ENCODE measurements around the gene TLR9. TPM values are rescaled to one million over a fixed set of nuclear protein-coding genes. Genes with fewer than 3 reads are reported as not detected.
"Not testable (repeated sequence)": the region's sequence is repeated elsewhere in the genome, so short reads cannot be mapped to it uniquely, and the experiment has no call there.

Gene TLR9, protein sequence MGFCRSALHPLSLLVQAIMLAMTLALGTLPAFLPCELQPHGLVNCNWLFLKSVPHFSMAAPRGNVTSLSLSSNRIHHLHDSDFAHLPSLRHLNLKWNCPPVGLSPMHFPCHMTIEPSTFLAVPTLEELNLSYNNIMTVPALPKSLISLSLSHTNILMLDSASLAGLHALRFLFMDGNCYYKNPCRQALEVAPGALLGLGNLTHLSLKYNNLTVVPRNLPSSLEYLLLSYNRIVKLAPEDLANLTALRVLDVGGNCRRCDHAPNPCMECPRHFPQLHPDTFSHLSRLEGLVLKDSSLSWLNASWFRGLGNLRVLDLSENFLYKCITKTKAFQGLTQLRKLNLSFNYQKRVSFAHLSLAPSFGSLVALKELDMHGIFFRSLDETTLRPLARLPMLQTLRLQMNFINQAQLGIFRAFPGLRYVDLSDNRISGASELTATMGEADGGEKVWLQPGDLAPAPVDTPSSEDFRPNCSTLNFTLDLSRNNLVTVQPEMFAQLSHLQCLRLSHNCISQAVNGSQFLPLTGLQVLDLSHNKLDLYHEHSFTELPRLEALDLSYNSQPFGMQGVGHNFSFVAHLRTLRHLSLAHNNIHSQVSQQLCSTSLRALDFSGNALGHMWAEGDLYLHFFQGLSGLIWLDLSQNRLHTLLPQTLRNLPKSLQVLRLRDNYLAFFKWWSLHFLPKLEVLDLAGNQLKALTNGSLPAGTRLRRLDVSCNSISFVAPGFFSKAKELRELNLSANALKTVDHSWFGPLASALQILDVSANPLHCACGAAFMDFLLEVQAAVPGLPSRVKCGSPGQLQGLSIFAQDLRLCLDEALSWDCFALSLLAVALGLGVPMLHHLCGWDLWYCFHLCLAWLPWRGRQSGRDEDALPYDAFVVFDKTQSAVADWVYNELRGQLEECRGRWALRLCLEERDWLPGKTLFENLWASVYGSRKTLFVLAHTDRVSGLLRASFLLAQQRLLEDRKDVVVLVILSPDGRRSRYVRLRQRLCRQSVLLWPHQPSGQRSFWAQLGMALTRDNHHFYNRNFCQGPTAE
- under 1 TPM in 1 of 4 donors, not detected in 3; 0.19 TPM for total RNA-seq

DNA sequence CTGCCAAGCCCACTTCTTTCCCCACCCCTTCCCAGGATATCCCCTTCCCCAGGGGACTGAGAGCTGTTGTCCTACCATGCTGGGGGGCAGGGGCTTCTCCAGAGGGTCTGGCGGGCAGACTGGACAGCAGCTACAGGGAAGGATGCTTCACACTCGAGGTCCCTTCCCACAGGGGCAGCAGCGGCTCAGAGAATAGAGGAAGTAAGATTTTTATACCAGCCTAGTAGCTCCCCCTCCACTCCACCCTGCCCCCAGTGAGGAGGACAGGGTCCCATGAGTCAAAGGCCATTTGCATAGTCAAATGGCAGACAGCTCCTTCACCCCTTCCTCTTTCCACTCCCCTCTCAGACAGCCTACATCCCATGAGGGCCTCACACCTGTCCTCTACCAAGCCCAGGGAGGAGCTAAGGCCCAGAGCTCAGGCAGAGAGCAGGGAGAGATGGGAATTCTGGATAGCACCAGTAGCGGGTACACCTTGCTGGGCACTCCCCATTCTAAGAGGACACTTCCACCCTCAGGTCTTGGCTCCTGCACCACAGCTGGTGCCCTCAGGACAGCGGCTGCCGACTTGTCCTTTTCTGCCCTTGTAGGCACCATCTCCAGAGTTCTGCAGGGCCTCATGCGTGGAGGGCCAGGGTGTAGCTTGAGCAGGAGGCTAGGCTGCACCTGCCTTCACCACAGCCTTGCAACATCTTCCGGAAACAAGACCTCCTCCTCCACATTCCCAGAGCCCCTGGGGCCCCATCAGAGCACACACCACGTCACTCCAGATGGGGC, at the start of gene TLR9:
Gene TLR9 (minus strand): TSS at position 194 of the 777 bp plus-strand sequence. CDS start 116 bp downstream, at position 78.
- TF ChIP-seq, protein P1, sequence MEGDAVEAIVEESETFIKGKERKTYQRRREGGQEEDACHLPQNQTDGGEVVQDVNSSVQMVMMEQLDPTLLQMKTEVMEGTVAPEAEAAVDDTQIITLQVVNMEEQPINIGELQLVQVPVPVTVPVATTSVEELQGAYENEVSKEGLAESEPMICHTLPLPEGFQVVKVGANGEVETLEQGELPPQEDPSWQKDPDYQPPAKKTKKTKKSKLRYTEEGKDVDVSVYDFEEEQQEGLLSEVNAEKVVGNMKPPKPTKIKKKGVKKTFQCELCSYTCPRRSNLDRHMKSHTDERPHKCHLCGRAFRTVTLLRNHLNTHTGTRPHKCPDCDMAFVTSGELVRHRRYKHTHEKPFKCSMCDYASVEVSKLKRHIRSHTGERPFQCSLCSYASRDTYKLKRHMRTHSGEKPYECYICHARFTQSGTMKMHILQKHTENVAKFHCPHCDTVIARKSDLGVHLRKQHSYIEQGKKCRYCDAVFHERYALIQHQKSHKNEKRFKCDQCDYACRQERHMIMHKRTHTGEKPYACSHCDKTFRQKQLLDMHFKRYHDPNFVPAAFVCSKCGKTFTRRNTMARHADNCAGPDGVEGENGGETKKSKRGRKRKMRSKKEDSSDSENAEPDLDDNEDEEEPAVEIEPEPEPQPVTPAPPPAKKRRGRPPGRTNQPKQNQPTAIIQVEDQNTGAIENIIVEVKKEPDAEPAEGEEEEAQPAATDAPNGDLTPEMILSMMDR (IDR thresholded peaks at IDR 0.05), result no peak
- no peak for ATAC-seq (ENCODE audit: low FRiP score)
- DNase-seq (ENCODE audit: low spot score), result no peak

DNA sequence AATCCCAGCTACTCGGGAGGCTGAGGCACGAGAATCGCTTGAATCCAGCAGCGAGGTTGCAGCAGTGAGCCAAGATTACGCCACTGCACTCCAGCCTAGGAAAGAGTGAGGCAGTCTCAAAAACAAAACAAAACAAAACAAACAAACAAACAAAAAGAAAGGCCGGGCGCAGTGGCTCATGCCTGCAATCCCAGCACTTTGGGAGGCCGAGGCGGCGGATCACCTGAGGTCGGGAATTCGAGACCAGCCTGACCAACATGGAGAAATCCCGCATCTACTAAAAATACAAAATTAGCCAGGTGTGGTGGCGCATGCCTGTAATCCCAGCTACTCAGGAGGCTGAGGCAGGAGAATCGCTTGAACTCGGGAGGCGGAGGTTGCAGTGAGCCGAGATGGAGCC, 49.3 kb upstream of the TLR9 start:
- DNase-seq (ENCODE audit: low spot score); ATAC-seq (ENCODE audit: low FRiP score): not testable (repeated sequence)

DNA sequence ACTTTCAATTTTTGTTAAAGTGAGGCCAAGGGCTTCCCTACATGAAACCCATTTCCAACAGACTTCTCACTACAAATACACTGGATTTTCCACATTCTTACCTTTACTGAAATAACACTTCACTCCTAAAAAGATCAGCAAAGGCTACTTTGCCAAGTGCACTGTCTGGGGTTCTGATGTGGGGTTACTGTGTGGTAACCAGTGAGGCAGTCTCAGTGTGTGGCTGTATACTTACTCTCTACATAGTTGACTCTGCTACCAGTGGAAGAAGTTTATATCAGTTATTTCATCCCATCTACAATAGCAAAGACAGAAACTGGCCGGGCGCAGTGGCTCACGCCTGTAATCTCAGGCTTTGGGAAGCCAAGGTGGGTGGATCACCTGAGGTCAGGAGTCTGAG, 47.4 kb upstream of the TLR9 start:
- DNase-seq (ENCODE audit: low spot score) (no peak), ATAC-seq (ENCODE audit: low FRiP score) (no peak)
- TF ChIP-seq, protein P1 (IDR thresholded peaks at IDR 0.05), result no peak

DNA sequence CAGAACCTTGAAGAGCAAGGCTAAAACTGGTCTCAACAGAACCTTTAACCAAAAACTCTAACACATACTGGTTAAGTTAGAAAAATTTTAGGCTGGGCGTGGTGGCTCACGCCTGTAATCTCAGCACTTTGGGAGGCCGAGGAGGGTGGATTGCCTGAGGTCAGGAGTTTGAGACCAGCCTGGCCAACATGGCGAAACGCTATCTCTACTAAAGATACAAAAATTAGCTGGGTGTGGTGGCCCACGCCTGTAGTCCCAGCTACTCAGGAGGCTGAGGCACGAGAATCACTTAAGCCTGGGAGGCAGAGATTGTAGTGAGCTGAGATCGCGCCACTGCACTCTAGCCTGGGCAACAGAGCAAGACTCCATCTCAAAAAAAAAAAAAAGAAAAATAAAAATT, 46.7 kb upstream of the TLR9 start:
- not testable (repeated sequence) for DNase-seq (ENCODE audit: low spot score); ATAC-seq (ENCODE audit: low FRiP score)

DNA sequence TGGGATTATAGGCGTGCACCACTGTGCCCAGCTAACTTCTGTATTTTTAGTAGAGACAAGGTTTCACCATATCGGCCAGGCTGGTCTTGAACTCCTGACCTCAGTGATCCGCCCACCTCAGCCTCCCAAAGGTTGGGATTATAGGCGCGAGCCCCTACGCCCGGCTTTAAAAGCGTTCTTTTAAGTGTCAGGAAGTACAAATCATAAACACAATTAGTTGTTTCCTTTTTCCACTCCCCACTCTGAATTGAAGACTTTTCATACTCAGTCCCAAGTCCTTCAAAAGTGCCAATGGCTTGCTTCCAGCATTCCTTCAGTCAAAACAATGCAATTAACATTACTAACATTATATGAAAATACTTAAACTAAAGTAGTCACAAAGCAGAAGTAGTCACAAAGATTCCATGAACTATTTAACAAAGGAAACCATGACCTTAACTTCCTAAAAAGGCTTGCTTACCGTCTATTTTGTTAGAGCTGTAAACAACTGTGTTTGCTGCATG, 44.9 kb upstream of the TLR9 start:
- TF ChIP-seq, protein P1 (IDR thresholded peaks at IDR 0.05), result no peak
- DNase-seq (ENCODE audit: low spot score) (no peak), ATAC-seq (ENCODE audit: low FRiP score) (no peak)

DNA sequence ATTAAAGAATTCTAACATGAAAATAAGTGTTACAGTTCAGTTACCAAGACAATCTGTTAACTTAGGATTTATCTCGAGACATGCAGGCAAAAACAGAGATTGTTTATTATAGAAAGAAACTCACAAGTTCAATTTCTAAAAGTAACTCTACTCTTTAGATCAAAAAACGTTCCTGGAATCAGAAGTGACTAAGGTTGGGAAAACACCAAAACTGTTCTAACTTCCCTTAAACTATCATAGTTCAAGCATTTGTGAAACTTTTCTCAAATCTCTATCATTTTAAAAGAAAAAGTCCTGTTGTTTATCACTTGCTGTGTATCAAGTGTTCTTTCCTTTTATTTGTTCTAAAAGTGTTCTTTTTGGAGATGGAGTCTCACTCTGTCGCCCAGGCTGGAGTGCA, 44.3 kb upstream of the TLR9 start:
- TF ChIP-seq, protein P1 (IDR thresholded peaks at IDR 0.05), result no peak
- DNase-seq (ENCODE audit: low spot score), result no peak
- ATAC-seq (ENCODE audit: low FRiP score), result no peak

DNA sequence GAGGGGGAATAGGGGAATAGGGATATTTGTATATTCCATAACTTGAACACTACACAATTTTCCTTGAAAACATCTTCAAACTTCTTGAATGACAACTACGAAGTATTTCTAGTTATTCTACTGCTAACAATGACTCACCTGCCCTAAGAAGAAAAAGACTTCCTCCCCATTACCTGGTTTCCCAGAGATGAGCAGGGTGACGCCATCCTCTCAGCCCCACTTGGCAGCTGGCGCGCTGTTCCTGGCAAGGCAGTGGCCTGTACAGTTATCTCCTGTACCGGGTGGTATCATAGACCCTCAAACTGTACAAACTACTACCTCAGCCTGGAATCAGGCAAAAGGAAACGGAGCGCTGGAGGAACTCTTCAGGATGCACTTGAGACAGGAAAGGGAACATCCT, 42.6 kb upstream of the TLR9 start:
- TF ChIP-seq, protein P1 (IDR thresholded peaks at IDR 0.05), result no peak
- no peak for ATAC-seq (ENCODE audit: low FRiP score)

More for the DNA sequence above, 42.6 kb upstream of the TLR9 start:
- DNase-seq (ENCODE audit: low spot score), result no peak
